ENCODE results near the gene ZBTB42.
A peak's percentile ranks its signal among the peaks of the same experiment; 100 is the strongest.

ZBTB42 gene

DNA sequence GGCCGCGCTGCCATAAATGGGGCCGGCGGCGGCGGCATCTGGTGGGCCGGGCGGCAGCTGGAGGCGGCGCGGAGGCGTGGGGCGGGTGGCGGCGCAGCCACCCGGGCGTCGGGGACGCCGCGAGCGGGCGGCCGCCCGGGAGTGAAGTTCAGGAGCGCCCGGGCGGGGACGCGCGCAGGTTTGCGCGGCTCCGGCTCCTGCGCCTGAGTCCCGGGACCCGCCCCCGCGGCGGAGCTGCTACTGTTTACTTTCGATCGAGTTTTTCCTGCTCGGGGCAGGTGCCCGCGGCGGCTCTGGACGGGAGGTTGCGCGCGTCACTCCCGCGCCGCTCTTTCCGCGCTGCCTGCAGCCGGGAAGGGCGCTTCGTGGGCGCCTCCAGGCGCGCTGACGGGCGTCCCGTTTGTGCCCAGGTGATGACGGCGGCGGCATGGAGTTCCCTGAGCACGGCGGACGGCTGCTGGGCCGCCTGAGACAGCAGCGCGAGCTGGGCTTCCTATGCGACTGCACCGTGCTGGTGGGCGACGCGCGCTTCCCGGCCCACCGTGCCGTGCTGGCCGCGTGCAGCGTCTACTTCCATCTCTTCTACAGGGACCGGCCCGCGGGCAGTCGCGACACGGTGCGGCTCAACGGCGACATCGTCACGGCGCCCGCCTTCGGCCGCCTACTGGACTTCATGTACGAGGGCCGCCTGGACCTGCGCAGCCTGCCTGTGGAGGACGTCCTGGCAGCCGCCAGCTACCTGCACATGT lies at the start of gene ZBTB42:
TSS of gene ZBTB42 (plus strand) at position 331 of the 749 bp plus-strand sequence. CDS start at position 428, 97 bp downstream.
- DNase-seq (ENCODE audit: low read depth), result peak; percentile 82
- H3K4me3 ChIP-seq (ENCODE audit: low read depth, low read length), result peak within 1 kb of the TSS; percentile 63
- TF ChIP-seq, protein P1, sequence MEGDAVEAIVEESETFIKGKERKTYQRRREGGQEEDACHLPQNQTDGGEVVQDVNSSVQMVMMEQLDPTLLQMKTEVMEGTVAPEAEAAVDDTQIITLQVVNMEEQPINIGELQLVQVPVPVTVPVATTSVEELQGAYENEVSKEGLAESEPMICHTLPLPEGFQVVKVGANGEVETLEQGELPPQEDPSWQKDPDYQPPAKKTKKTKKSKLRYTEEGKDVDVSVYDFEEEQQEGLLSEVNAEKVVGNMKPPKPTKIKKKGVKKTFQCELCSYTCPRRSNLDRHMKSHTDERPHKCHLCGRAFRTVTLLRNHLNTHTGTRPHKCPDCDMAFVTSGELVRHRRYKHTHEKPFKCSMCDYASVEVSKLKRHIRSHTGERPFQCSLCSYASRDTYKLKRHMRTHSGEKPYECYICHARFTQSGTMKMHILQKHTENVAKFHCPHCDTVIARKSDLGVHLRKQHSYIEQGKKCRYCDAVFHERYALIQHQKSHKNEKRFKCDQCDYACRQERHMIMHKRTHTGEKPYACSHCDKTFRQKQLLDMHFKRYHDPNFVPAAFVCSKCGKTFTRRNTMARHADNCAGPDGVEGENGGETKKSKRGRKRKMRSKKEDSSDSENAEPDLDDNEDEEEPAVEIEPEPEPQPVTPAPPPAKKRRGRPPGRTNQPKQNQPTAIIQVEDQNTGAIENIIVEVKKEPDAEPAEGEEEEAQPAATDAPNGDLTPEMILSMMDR (IDR thresholded peaks at IDR 0.05; ENCODE audit: control insufficient read depth, extremely low read depth, insufficient read depth), result 0 out of 2 replicates have a peak, but pooled peaks have one; percentile 18

- peak overlapping the region; percentile 56 for H3K4me3 ChIP-seq (ENCODE audit: low read depth, low read length)
- TF ChIP-seq, protein P1 (IDR thresholded peaks at IDR 0.05; ENCODE audit: control insufficient read depth, extremely low read depth, insufficient read depth), result no peak
- no peak for DNase-seq (ENCODE audit: low read depth)
Measured at GRCh38 chr14:104751539-104752422, 49.1 kb upstream of the ZBTB42 start.

- peak overlapping the region; percentile 56 for H3K4me3 ChIP-seq (ENCODE audit: low read depth, low read length)
- no peak for DNase-seq (ENCODE audit: low read depth)
- TF ChIP-seq, protein P1 (IDR thresholded peaks at IDR 0.05; ENCODE audit: control insufficient read depth, extremely low read depth, insufficient read depth), result no peak
Measured at GRCh38 chr14:104752423-104752734, 48.5 kb upstream of the ZBTB42 start.

- peak within 1 kb of the TSS; percentile 97 for H3K4me3 ChIP-seq (ENCODE audit: low read depth, low read length)
- TF ChIP-seq, protein P1 (IDR thresholded peaks at IDR 0.05; ENCODE audit: control insufficient read depth, extremely low read depth, insufficient read depth), result no peak
- DNase-seq (ENCODE audit: low read depth), result peak; percentile 98
Measured at GRCh38 chr14:104752735-104753527, 48.0 kb upstream of the ZBTB42 start, which contains the start of gene SIVA1. Gene SIVA1, plus strand, starts transcription at chr14:104753147. Its CDS starts 55 bp downstream, at chr14:104753202.

DNA sequence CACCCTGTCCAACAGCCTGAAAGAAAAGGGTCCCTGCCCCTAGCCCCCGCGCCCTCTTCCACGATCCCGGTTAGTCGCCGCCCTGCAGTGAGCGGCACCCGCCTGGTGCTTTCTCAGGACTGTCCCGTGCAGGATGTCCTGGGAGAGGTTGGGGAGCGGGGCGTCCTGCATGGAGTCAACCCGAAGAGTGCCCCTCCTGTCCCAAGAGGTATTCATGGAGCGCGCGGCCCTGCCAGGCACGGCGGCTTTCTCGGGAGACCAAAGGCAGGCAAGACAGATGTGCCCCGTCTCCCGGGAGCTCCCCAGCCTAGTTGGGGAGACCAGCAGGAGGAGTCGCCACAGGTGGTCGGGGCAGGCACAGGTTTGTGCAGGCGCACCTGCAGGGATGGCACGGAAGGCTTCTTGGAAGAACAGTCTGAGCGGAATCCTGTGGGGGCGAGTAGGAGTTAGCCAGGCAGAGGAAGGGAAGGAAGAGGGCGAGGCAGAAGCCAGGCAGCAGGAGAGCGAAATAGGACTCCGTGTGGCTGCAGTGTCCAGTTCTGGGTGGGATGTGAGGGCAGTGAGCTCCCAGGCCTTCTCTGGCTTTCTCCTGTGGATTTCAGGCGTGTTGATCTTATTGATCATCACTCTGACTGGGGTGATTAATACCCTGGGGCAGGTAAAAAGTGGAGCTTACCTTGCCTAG lies 47.2 kb upstream of the ZBTB42 start:
- no peak for DNase-seq (ENCODE audit: low read depth)
- peak overlapping the region; percentile 97 for H3K4me3 ChIP-seq (ENCODE audit: low read depth, low read length)
- TF ChIP-seq, protein P1 (IDR thresholded peaks at IDR 0.05; ENCODE audit: control insufficient read depth, extremely low read depth, insufficient read depth), result no peak

Measured in LNCaP clone FGC (cell line).